Measurements from ENCODE around the gene LASP1. TPM values are rescaled to one million over a fixed set of nuclear protein-coding genes. Genes with fewer than 3 reads are reported as not detected.
"Not testable (repeated sequence)": the region's sequence is repeated elsewhere in the genome, so short reads cannot be mapped to it uniquely, and the experiment has no call there.

LASP1 gene
- total RNA-seq, 1 experiment from 2014 or later, result 479 TPM

- DNase-seq, result no peak
- Mint-ChIP-seq H3K4me3 (ENCODE audit: low read depth, unreplicated experiment) (no peak overlapping the region), H3K27ac (ENCODE audit: unreplicated experiment) (no peak overlapping the region), H3K4me1 (ENCODE audit: low read depth, unreplicated experiment) (peaks cover 11% of the 10 kb centered on the region), H3K27me3 (ENCODE audit: unreplicated experiment) (no peaks in the 10 kb centered on the region), H3K9me3 (ENCODE audit: low read depth, unreplicated experiment) (no peaks in the 10 kb centered on the region), H3K36me3 (ENCODE audit: insufficient read depth, unreplicated experiment) (peaks cover 87% of the 10 kb centered on the region)
- CTCF ChIA-PET, result interaction anchor here (0.7 kb wide), 1 partner anchor 50 kb away, joined by 3 read pairs; no protein-coding TSS in a partner anchor
- BruUV-seq (replicated peaks), result no TSS peak
- TF ChIP-seq CTCF (IDR thresholded peaks at IDR 0.05; ENCODE audit: unreplicated experiment), result no peak
- intact Hi-C loops (cut with micrococcal nuclease; ENCODE audit: unreplicated experiment), result no loop called here
Measured at GRCh38 chr17:38908676-38909181, 38.9 kb downstream of the LASP1 start.

GRCh38 chr17:38910325-38910724 is 40.5 kb downstream of the LASP1 start:
- H3K4me3 Mint-ChIP-seq (ENCODE audit: low read depth, unreplicated experiment), result no peak overlapping the region
- BruUV-seq (replicated peaks), result no TSS peak
- TF ChIP-seq CTCF (IDR thresholded peaks at IDR 0.05; ENCODE audit: unreplicated experiment), result no peak
- peaks cover 86% of the 10 kb centered on the region for H3K36me3 Mint-ChIP-seq (ENCODE audit: insufficient read depth, unreplicated experiment)
- peaks cover 11% of the 10 kb centered on the region for H3K4me1 Mint-ChIP-seq (ENCODE audit: low read depth, unreplicated experiment)
- no peak for DNase-seq
- CTCF ChIA-PET, result interaction anchor here (0.7 kb wide), 1 partner anchor 324 kb away, joined by 5 read pairs; no protein-coding TSS in a partner anchor
- H3K27ac Mint-ChIP-seq (ENCODE audit: unreplicated experiment), result no peak overlapping the region
- no peaks in the 10 kb centered on the region for H3K27me3 Mint-ChIP-seq (ENCODE audit: unreplicated experiment)
- intact Hi-C loops (cut with micrococcal nuclease; ENCODE audit: unreplicated experiment), result no loop called here
- H3K9me3 Mint-ChIP-seq (ENCODE audit: low read depth, unreplicated experiment), result no peaks in the 10 kb centered on the region

- CTCF ChIA-PET, result interaction anchor here (1.0 kb wide), 1 partner anchor 36 kb away, joined by 3 read pairs; no protein-coding TSS in a partner anchor
- intact Hi-C loops (cut with micrococcal nuclease; ENCODE audit: unreplicated experiment), result no loop called here
- DNase-seq, result no peak
- no peak for TF ChIP-seq CTCF (IDR thresholded peaks at IDR 0.05; ENCODE audit: unreplicated experiment)
- H3K4me1 Mint-ChIP-seq (ENCODE audit: low read depth, unreplicated experiment), result peaks cover 11% of the 10 kb centered on the region
- BruUV-seq (replicated peaks), result no TSS peak
- H3K27me3 Mint-ChIP-seq (ENCODE audit: unreplicated experiment), result no peaks in the 10 kb centered on the region
- no peak overlapping the region for H3K4me3 Mint-ChIP-seq (ENCODE audit: low read depth, unreplicated experiment)
- H3K27ac Mint-ChIP-seq (ENCODE audit: unreplicated experiment), result no peak overlapping the region
- peaks cover 86% of the 10 kb centered on the region for H3K36me3 Mint-ChIP-seq (ENCODE audit: insufficient read depth, unreplicated experiment)
- H3K9me3 Mint-ChIP-seq (ENCODE audit: low read depth, unreplicated experiment), result no peaks in the 10 kb centered on the region
Measured at GRCh38 chr17:38911081-38911730, 41.3 kb downstream of the LASP1 start.

GRCh38 chr17:38911731-38912081 is 41.8 kb downstream of the LASP1 start:
- H3K4me3 Mint-ChIP-seq (ENCODE audit: low read depth, unreplicated experiment); H3K27ac Mint-ChIP-seq (ENCODE audit: unreplicated experiment); intact Hi-C loops (cut with micrococcal nuclease; ENCODE audit: unreplicated experiment); H3K9me3 Mint-ChIP-seq (ENCODE audit: low read depth, unreplicated experiment); H3K27me3 Mint-ChIP-seq (ENCODE audit: unreplicated experiment); DNase-seq; BruUV-seq (replicated peaks): not testable (repeated sequence)
- Mint-ChIP-seq H3K36me3 (ENCODE audit: insufficient read depth, unreplicated experiment) (peaks cover 88% of the 10 kb centered on the region), H3K4me1 (ENCODE audit: low read depth, unreplicated experiment) (peaks cover 11% of the 10 kb centered on the region)
- CTCF ChIA-PET, result interaction anchor here (1.0 kb wide), 1 partner anchor 36 kb away, joined by 3 read pairs; no protein-coding TSS in a partner anchor

GRCh38 chr17:38912221-38912813 is 42.5 kb downstream of the LASP1 start:
- Mint-ChIP-seq H3K4me1 (ENCODE audit: low read depth, unreplicated experiment) (peaks cover 8% of the 10 kb centered on the region), H3K9me3 (ENCODE audit: low read depth, unreplicated experiment) (no peaks in the 10 kb centered on the region), H3K27ac (ENCODE audit: unreplicated experiment) (no peak overlapping the region), H3K4me3 (ENCODE audit: low read depth, unreplicated experiment) (no peak overlapping the region), H3K27me3 (ENCODE audit: unreplicated experiment) (no peaks in the 10 kb centered on the region), H3K36me3 (ENCODE audit: insufficient read depth, unreplicated experiment) (peaks cover 92% of the 10 kb centered on the region)
- no peak for DNase-seq
- no TSS peak for BruUV-seq (replicated peaks)
- no peak for TF ChIP-seq CTCF (IDR thresholded peaks at IDR 0.05; ENCODE audit: unreplicated experiment)
- CTCF ChIA-PET, result no interaction called here
- intact Hi-C loops (cut with micrococcal nuclease; ENCODE audit: unreplicated experiment), result no loop called here

Data from Calu3 (cell line).